AG08396 (cell line): ENCODE measurements around the gene MRGPRE.

Source experiments
- DNase-seq: peaks from one replicate; pipeline ENCODE4 v3.0.0; 2012; ENCODE audit warnings: low spot score, mixed read lengths

MRGPRE gene

DNA sequence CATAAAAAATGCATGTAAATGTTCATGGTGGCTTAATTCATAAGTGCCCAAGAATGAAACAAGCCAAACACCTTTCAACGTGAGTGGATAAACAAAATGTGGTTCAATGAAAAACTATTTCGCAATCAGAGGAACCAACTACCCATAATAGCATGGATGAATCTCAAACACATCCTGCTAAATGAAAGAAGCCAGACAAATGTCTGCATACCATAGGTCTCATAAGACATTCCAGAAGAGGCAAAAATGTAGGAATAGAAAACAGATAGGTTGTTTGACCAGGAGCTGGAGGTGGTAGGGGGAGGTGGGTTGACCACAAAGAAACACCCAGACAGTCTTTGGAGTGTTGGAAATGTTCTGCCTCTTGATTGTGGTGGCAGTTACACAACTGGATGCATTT is 53.9 kb downstream of the MRGPRE start:
- no peak for DNase-seq

DNA sequence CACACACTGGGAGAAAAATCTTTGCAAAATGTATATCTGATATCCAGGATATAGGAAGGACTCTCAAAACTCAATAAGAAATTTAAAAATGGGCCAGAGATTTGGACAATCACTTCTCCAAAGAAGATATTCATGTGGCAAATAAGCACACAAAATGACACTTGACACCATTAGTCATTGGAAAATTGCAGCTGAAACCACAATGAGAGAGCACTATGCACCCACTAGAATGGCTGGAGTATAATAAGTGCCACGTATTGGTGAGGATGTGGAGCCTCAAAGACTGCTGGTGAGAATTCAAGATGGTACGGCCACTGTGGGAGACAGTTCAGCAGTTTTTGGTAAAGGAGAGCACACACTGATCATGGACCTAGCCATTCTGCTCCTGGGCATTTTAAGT is 54.3 kb downstream of the MRGPRE start:
- no peak for DNase-seq
